Mucosa of descending colon (tissue), 3 donors: ENCODE data around the gene ZFAND3. TPM values are rescaled to one million over a fixed set of nuclear protein-coding genes. Genes with fewer than 3 reads are reported as not detected.

Experiments
- ATAC-seq: fragments of 200-7000 bp; cut with Tn5 transposase; one replicate; pipeline ENCODE4 v1.9.1; 2020; ENCODE audit warnings: mild to moderate bottlenecking, moderate library complexity
- DNase-seq, 3 donors: peaks; one replicate each; pipeline ENCODE4 v3.0.0-alpha.2; 2020
- H3K36me3 ChIP-seq: fragments of 200-600 bp; one replicate; pipeline ENCODE4 v1.8.0; 2021; ENCODE audit warnings: low read depth, mild to moderate bottlenecking
- H3K4me1 ChIP-seq: fragments of 200-600 bp; one replicate; pipeline ENCODE4 v1.8.0; 2021; ENCODE audit warnings: low read depth, mild to moderate bottlenecking
- H3K4me3 ChIP-seq: fragments of 200-600 bp; one replicate; pipeline ENCODE4 v1.8.0; 2021; ENCODE audit warnings: mild to moderate bottlenecking
- H3K9me3 ChIP-seq: fragments of 200-600 bp; one replicate; pipeline ENCODE4 v1.8.0; 2021; ENCODE audit warnings: mild to moderate bottlenecking
- CTCF ChIP-seq: fragments of 200-600 bp; IDR thresholded peaks from one replicate; pipeline ENCODE4 v1.8.0; 2022; ENCODE audit warnings: antibody characterized with exemption, mild to moderate bottlenecking
- intact Hi-C, 2 donors: fragments of 100-400 bp; cut with DNase I in 1 of 2; cut with micrococcal nuclease in 1 of 2; formaldehyde crosslinking; loops; one replicate each; pipeline versions ENCODE4 v1.11.0 to v1.11.1; 2022; cut with DNase I, micrococcal nuclease
- total RNA-seq, 3 donors: library from RNA; stranded (reverse); fragmentation: NEBNext Ultra II Directional in 2 of 3; extraction: Animal tissue kit (Norgen Biotek cat#: 25700) in 2 of 3; gene quantifications; one replicate each; pipeline versions ENCODE4 v1.2.1 to v1.2.4, GENCODE V29; 2021 to 2023
- donor health status: DM: no; HTN: no; CAD: no; lungs with moderate emphysema.
- donor health status: DM: no; HTN: no; CAD: no.
- donor health status: DM: no; HTN: yes; CAD: no.

ZFAND3 gene
- total RNA-seq, 3 donors from 2014 or later: 63.9 to 84.0 (median 82.2) TPM

- intact Hi-C loops: no loop called here
- no peak for DNase-seq
- no peak for TF ChIP-seq CTCF
- Histone ChIP-seq H3K9me3 (no peaks in the 10 kb centered on the region), H3K4me1 (peaks cover 4% of the 10 kb centered on the region), H3K36me3 (no peaks in the 10 kb centered on the region), H3K4me3 (no peak overlapping the region)
- ATAC-seq: no peak
Measured at GRCh38 chr6:37792457-37793033, 27.0 kb upstream of the ZFAND3 start.

- ATAC-seq: no peak
Measured at GRCh38 chr6:37793067-37793466, 26.5 kb upstream of the ZFAND3 start.

GRCh38 chr6:37794825-37795224 is 24.7 kb upstream of the ZFAND3 start:
- ATAC-seq: no peak
- Histone ChIP-seq H3K4me1 (peaks cover 8% of the 10 kb centered on the region), H3K36me3 (no peaks in the 10 kb centered on the region), H3K9me3 (no peaks in the 10 kb centered on the region), H3K4me3 (no peak overlapping the region)
- no peak for TF ChIP-seq CTCF
- intact Hi-C loops: no loop called here
- no peak for DNase-seq

More at GRCh38 chr6:37793067-37793466, 26.5 kb upstream of the ZFAND3 start:
- no peak overlapping the region for H3K4me3 ChIP-seq
- no peak for TF ChIP-seq CTCF
- no peaks in the 10 kb centered on the region for H3K36me3 ChIP-seq
- no peaks in the 10 kb centered on the region for H3K9me3 ChIP-seq
- no peak for DNase-seq
- intact Hi-C loops: no loop called here
- H3K4me1 ChIP-seq: peaks cover 4% of the 10 kb centered on the region

- H3K4me3 ChIP-seq: no peak overlapping the region
- intact Hi-C loops: no loop called here
Measured at GRCh38 chr6:37798436-37799262, 20.9 kb upstream of the ZFAND3 start.

GRCh38 chr6:37799263-37799644 is 20.3 kb upstream of the ZFAND3 start:
- peaks cover 3% of the 10 kb centered on the region for H3K4me1 ChIP-seq
- TF ChIP-seq CTCF: no peak
- H3K36me3 ChIP-seq: no peaks in the 10 kb centered on the region
- intact Hi-C loops: no loop called here
- no peak overlapping the region for H3K4me3 ChIP-seq
- ATAC-seq (peak; percentile 56), DNase-seq (no peak)
- H3K9me3 ChIP-seq: no peaks in the 10 kb centered on the region

More at GRCh38 chr6:37798436-37799262, 20.9 kb upstream of the ZFAND3 start:
- DNase-seq (no peak), ATAC-seq (no peak)
- no peaks in the 10 kb centered on the region for H3K9me3 ChIP-seq
- TF ChIP-seq CTCF: no peak
- H3K36me3 ChIP-seq: no peaks in the 10 kb centered on the region
- peaks cover 3% of the 10 kb centered on the region for H3K4me1 ChIP-seq
